ENCODE measurements around the gene STEAP3.

The STEAP3 gene

DNA sequence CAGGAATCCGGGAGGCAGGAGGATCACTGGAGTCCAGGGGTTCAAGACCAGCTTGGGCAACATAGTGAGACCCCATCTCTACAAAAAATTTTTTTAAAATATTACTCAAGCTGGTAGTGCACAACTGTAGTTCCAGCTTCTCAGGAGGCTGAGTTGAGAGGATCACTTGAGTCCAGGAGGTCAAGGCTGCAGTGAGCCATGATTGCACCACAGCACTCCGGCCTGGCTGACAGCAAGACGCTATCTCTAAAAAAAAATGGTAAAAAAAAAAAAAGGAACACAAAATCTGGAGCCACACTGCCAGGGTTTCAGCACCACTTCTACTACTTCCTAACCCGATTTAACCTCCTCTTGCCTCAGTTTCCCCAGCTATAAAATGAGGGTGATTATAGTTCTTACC lies 57.0 kb downstream of the STEAP3 start:
- H4K91ac ChIP-seq (ENCODE audit: low read depth, low read length), result no peak overlapping the region
- no peaks in the 10 kb centered on the region for H3K79me2 ChIP-seq (ENCODE audit: control insufficient read depth, insufficient read depth, low read length, poor library complexity)
- H3K27me3 ChIP-seq (ENCODE audit: insufficient read depth, low read length), result no peaks in the 10 kb centered on the region
- H3K9me3 ChIP-seq (ENCODE audit: insufficient read depth, low read depth, low read length), result no peaks in the 10 kb centered on the region
- H2BK5ac ChIP-seq (ENCODE audit: low read depth, low read length, poor library complexity), result no peak overlapping the region
- H3K4me2 ChIP-seq (ENCODE audit: low read length), result no peak overlapping the region
- no peak overlapping the region for H3K4me3 ChIP-seq (ENCODE audit: low read depth, low read length)
- H3K18ac ChIP-seq (ENCODE audit: low read length), result no peak overlapping the region
- H2AK5ac ChIP-seq (ENCODE audit: low read length), result no peak overlapping the region
- no peak overlapping the region for H4K12ac ChIP-seq (ENCODE audit: low read depth, low read length)
- H3K79me1 ChIP-seq (ENCODE audit: low read length), result no peaks in the 10 kb centered on the region
- no peak overlapping the region for H2BK120ac ChIP-seq (ENCODE audit: insufficient read depth, low read length, poor library complexity)
- H3K4me1 ChIP-seq (ENCODE audit: control insufficient read depth in 1 of 2, insufficient read depth in 2 of 2, low read length in 2 of 2), result no peaks in the 10 kb centered on the region
- H3K9ac ChIP-seq (ENCODE audit: low read length), result no peak overlapping the region
- H4K8ac ChIP-seq (ENCODE audit: low read depth, low read length), result no peak overlapping the region
- no peaks in the 10 kb centered on the region for H3K36me3 ChIP-seq (ENCODE audit: control insufficient read depth in 1 of 2, insufficient read depth in 2 of 2, low read length in 2 of 2)
- no peak overlapping the region for H2BK12ac ChIP-seq (ENCODE audit: low read length)
- no peak for DNase-seq
- no peak overlapping the region for H3K27ac ChIP-seq (ENCODE audit: low read depth, low read length)
- WGBS (ENCODE audit: extremely low coverage, insufficient coverage, insufficient read length), result no CpG with 5 or more reads among the region's 4 CpGs
- no peak overlapping the region for H3K23ac ChIP-seq (ENCODE audit: low read length)
- H2AFZ ChIP-seq (ENCODE audit: insufficient read depth, low read length, poor library complexity), result no peak overlapping the region
- no peak overlapping the region for H3K4ac ChIP-seq (ENCODE audit: low read depth, low read length)
- no peak overlapping the region for H3K14ac ChIP-seq (ENCODE audit: low read length)

GRCh38 chr2:119282146-119282995 lies 58.7 kb downstream of the STEAP3 start:
- no peak overlapping the region for H3K4ac ChIP-seq (ENCODE audit: low read depth, low read length)
- H3K9me3 ChIP-seq (ENCODE audit: insufficient read depth, low read depth, low read length), result no peaks in the 10 kb centered on the region
- no peaks in the 10 kb centered on the region for H3K4me1 ChIP-seq (ENCODE audit: control insufficient read depth in 1 of 2, insufficient read depth in 2 of 2, low read length in 2 of 2)
- no peak overlapping the region for H2BK12ac ChIP-seq (ENCODE audit: low read length)
- H3K14ac ChIP-seq (ENCODE audit: low read length), result no peak overlapping the region
- no peaks in the 10 kb centered on the region for H3K79me1 ChIP-seq (ENCODE audit: low read length)
- no peak overlapping the region for H3K27ac ChIP-seq (ENCODE audit: low read depth, low read length)
- no CpG with 5 or more reads among the region's 21 CpGs for WGBS (ENCODE audit: extremely low coverage, insufficient coverage, insufficient read length)
- DNase-seq, result peak in 1 of 2 donors; percentile 12
- no peak overlapping the region for H3K9ac ChIP-seq (ENCODE audit: low read length)
- no peaks in the 10 kb centered on the region for H3K79me2 ChIP-seq (ENCODE audit: control insufficient read depth, insufficient read depth, low read length, poor library complexity)
- no peak overlapping the region for H4K12ac ChIP-seq (ENCODE audit: low read depth, low read length)
- H3K36me3 ChIP-seq (ENCODE audit: control insufficient read depth in 1 of 2, insufficient read depth in 2 of 2, low read length in 2 of 2), result no peaks in the 10 kb centered on the region
- no peak overlapping the region for H2AFZ ChIP-seq (ENCODE audit: insufficient read depth, low read length, poor library complexity)
- peak overlapping the region; percentile 87 for H3K23ac ChIP-seq (ENCODE audit: low read length)
- H2BK120ac ChIP-seq (ENCODE audit: insufficient read depth, low read length, poor library complexity), result no peak overlapping the region
- no peaks in the 10 kb centered on the region for H3K27me3 ChIP-seq (ENCODE audit: insufficient read depth, low read length)
- no peak overlapping the region for H2BK5ac ChIP-seq (ENCODE audit: low read depth, low read length, poor library complexity)
- no peak overlapping the region for H3K4me2 ChIP-seq (ENCODE audit: low read length)
- H4K91ac ChIP-seq (ENCODE audit: low read depth, low read length), result no peak overlapping the region
- H3K4me3 ChIP-seq (ENCODE audit: low read depth, low read length), result no peak overlapping the region
- H4K8ac ChIP-seq (ENCODE audit: low read depth, low read length), result no peak overlapping the region
- no peak overlapping the region for H3K18ac ChIP-seq (ENCODE audit: low read length)
- no peak overlapping the region for H2AK5ac ChIP-seq (ENCODE audit: low read length)

DNA sequence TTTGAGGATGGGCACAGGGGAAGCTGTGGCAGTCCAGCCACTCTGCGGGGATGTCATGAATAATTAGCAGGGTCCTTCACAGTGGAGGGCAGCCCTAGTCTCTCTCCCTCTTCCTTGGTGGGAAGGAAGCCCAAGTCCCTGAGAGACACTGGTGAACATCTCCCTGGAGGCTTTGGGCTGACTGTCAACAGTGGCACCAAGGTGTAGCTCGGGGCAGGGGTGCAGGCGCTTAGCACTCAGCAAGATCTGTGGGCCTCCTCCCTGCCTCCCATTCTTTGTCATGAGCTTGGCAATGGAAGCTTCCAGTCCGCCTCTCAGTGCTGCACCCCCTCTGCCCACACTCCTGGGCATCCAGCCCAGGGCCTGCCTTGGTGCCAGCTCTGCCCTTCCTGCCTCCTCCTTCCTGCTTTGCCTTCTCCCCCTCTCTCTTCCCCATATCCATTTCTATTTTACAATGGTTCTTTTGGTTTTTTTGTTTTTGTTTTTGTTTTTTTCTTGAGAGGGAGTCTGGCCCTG lies 59.4 kb downstream of the STEAP3 start:
- no peak for DNase-seq
- H3K4ac ChIP-seq (ENCODE audit: low read depth, low read length), result no peak overlapping the region
- H3K4me3 ChIP-seq (ENCODE audit: low read depth, low read length), result no peak overlapping the region
- H2AK5ac ChIP-seq (ENCODE audit: low read length), result no peak overlapping the region
- no peak overlapping the region for H2BK120ac ChIP-seq (ENCODE audit: insufficient read depth, low read length, poor library complexity)
- H3K4me1 ChIP-seq (ENCODE audit: control insufficient read depth in 1 of 2, insufficient read depth in 2 of 2, low read length in 2 of 2), result no peaks in the 10 kb centered on the region
- H3K4me2 ChIP-seq (ENCODE audit: low read length), result no peak overlapping the region
- no peaks in the 10 kb centered on the region for H3K9me3 ChIP-seq (ENCODE audit: insufficient read depth, low read depth, low read length)
- no peak overlapping the region for H3K27ac ChIP-seq (ENCODE audit: low read depth, low read length)
- no peaks in the 10 kb centered on the region for H3K36me3 ChIP-seq (ENCODE audit: control insufficient read depth in 1 of 2, insufficient read depth in 2 of 2, low read length in 2 of 2)
- no peak overlapping the region for H4K8ac ChIP-seq (ENCODE audit: low read depth, low read length)
- no peak overlapping the region for H4K12ac ChIP-seq (ENCODE audit: low read depth, low read length)
- H3K23ac ChIP-seq (ENCODE audit: low read length), result no peak overlapping the region
- no peak overlapping the region for H2AFZ ChIP-seq (ENCODE audit: insufficient read depth, low read length, poor library complexity)
- H3K27me3 ChIP-seq (ENCODE audit: insufficient read depth, low read length), result no peaks in the 10 kb centered on the region
- peak overlapping the region; percentile 66 for H3K9ac ChIP-seq (ENCODE audit: low read length)
- WGBS (ENCODE audit: extremely low coverage, insufficient coverage, insufficient read length), result no CpG with 5 or more reads among the region's 4 CpGs
- no peaks in the 10 kb centered on the region for H3K79me2 ChIP-seq (ENCODE audit: control insufficient read depth, insufficient read depth, low read length, poor library complexity)
- no peak overlapping the region for H4K91ac ChIP-seq (ENCODE audit: low read depth, low read length)
- H3K14ac ChIP-seq (ENCODE audit: low read length), result no peak overlapping the region
- H2BK12ac ChIP-seq (ENCODE audit: low read length), result no peak overlapping the region
- H3K79me1 ChIP-seq (ENCODE audit: low read length), result no peaks in the 10 kb centered on the region
- H2BK5ac ChIP-seq (ENCODE audit: low read depth, low read length, poor library complexity), result no peak overlapping the region
- no peak overlapping the region for H3K18ac ChIP-seq (ENCODE audit: low read length)

GRCh38 chr2:119283873-119284331 lies 60.3 kb downstream of the STEAP3 start:
- H4K8ac ChIP-seq (ENCODE audit: low read depth, low read length), result no peak overlapping the region
- no peaks in the 10 kb centered on the region for H3K9me3 ChIP-seq (ENCODE audit: insufficient read depth, low read depth, low read length)
- DNase-seq, result peak; percentile 43 to 52
- no peak overlapping the region for H3K14ac ChIP-seq (ENCODE audit: low read length)
- H2AFZ ChIP-seq (ENCODE audit: insufficient read depth, low read length, poor library complexity), result no peak overlapping the region
- H3K27ac ChIP-seq (ENCODE audit: low read depth, low read length), result no peak overlapping the region
- H3K79me1 ChIP-seq (ENCODE audit: low read length), result no peaks in the 10 kb centered on the region
- no peak overlapping the region for H2AK5ac ChIP-seq (ENCODE audit: low read length)
- no peak overlapping the region for H2BK120ac ChIP-seq (ENCODE audit: insufficient read depth, low read length, poor library complexity)
- no peak overlapping the region for H4K12ac ChIP-seq (ENCODE audit: low read depth, low read length)
- no peak overlapping the region for H2BK5ac ChIP-seq (ENCODE audit: low read depth, low read length, poor library complexity)
- WGBS (ENCODE audit: extremely low coverage, insufficient coverage, insufficient read length), result no CpG with 5 or more reads among the region's 10 CpGs
- H3K4me1 ChIP-seq (ENCODE audit: control insufficient read depth in 1 of 2, insufficient read depth in 2 of 2, low read length in 2 of 2), result no peaks in the 10 kb centered on the region
- no peak overlapping the region for H3K4me3 ChIP-seq (ENCODE audit: low read depth, low read length)
- no peak overlapping the region for H3K23ac ChIP-seq (ENCODE audit: low read length)
- no peak overlapping the region for H2BK12ac ChIP-seq (ENCODE audit: low read length)
- no peaks in the 10 kb centered on the region for H3K36me3 ChIP-seq (ENCODE audit: control insufficient read depth in 1 of 2, insufficient read depth in 2 of 2, low read length in 2 of 2)
- H3K4me2 ChIP-seq (ENCODE audit: low read length), result no peak overlapping the region
- no peak overlapping the region for H4K91ac ChIP-seq (ENCODE audit: low read depth, low read length)
- no peaks in the 10 kb centered on the region for H3K79me2 ChIP-seq (ENCODE audit: control insufficient read depth, insufficient read depth, low read length, poor library complexity)
- no peaks in the 10 kb centered on the region for H3K27me3 ChIP-seq (ENCODE audit: insufficient read depth, low read length)
- H3K18ac ChIP-seq (ENCODE audit: low read length), result no peak overlapping the region
- H3K9ac ChIP-seq (ENCODE audit: low read length), result no peak overlapping the region
- no peak overlapping the region for H3K4ac ChIP-seq (ENCODE audit: low read depth, low read length)
